Stimulated activated naive B cell treated with anti-CD40 and anti-IgM and Interleukin-4, amounts not matched to agents 10 μg/mL and 1 μg/mL and 100 μg/mL, for 72 hours (primary cell): Measurements from ENCODE around the gene TMEFF1.

Source experiments
- ATAC-seq, 2 donors: fragments of 150-1000 bp; cut with Tn5 transposase; replicated peaks; 2 replicates each; pipeline ENCODE4 v1.10.0; 2021; ENCODE audit warnings: moderate library complexity in 1 of 2
- DNase-seq: peaks from one replicate; pipeline ENCODE4 v3.0.0; 2021
- H3K27ac Mint-ChIP-seq: one replicate; pipeline ENCODE4 v1.8.0; 2022; ENCODE audit warnings: mild to moderate bottlenecking, mixed read lengths
- H3K27me3 Mint-ChIP-seq, 2 donors: one replicate each; pipeline ENCODE4 v1.8.0; 2022; ENCODE audit warnings: mixed read lengths in 2 of 2
- H3K36me3 Mint-ChIP-seq, 2 donors: one replicate each; pipeline ENCODE4 v1.8.0; 2022; ENCODE audit warnings: mixed read lengths in 2 of 2, mild to moderate bottlenecking in 1 of 2
- H3K4me1 Mint-ChIP-seq, 2 donors: one replicate each; pipeline ENCODE4 v1.8.0; 2022; ENCODE audit warnings: mixed read lengths in 2 of 2, mild to moderate bottlenecking in 1 of 2
- H3K4me3 Mint-ChIP-seq, 2 donors: one replicate each; pipeline ENCODE4 v1.8.0; 2022; ENCODE audit warnings: mild to moderate bottlenecking in 2 of 2, mixed read lengths in 2 of 2, moderate library complexity in 1 of 2
- H3K9me3 Mint-ChIP-seq, 2 donors: one replicate each; pipeline ENCODE4 v1.8.0; 2022; ENCODE audit warnings: mixed read lengths in 2 of 2, mild to moderate bottlenecking in 1 of 2

Gene TMEFF1

GRCh38 chr9:100602342-100602801, 129.4 kb downstream of the TMEFF1 start:
- DNase-seq (no peak), ATAC-seq (no peak)
- H3K4me3 Mint-ChIP-seq, result no peak overlapping the region
- H3K9me3 Mint-ChIP-seq, result peaks cover 0 to 1% of the 10 kb centered on the region in 2 donors
- H3K27ac Mint-ChIP-seq, result no peak overlapping the region
- peaks cover 10 to 13% of the 10 kb centered on the region in 2 donors for H3K27me3 Mint-ChIP-seq
- peaks cover 12 to 18% of the 10 kb centered on the region in 2 donors for H3K4me1 Mint-ChIP-seq
- no peaks in the 10 kb centered on the region for H3K36me3 Mint-ChIP-seq

GRCh38 chr9:100605405-100605804, 132.5 kb downstream of the TMEFF1 start:
- Mint-ChIP-seq H3K27ac (no peak overlapping the region), H3K27me3 (peaks cover 5 to 7% of the 10 kb centered on the region in 2 donors), H3K4me3 (no peak overlapping the region), H3K36me3 (no peaks in the 10 kb centered on the region), H3K9me3 (peaks cover 0 to 1% of the 10 kb centered on the region in 2 donors), H3K4me1 (peaks cover 0 to 2% of the 10 kb centered on the region in 2 donors)
- DNase-seq (no peak), ATAC-seq (no peak)

DNA sequence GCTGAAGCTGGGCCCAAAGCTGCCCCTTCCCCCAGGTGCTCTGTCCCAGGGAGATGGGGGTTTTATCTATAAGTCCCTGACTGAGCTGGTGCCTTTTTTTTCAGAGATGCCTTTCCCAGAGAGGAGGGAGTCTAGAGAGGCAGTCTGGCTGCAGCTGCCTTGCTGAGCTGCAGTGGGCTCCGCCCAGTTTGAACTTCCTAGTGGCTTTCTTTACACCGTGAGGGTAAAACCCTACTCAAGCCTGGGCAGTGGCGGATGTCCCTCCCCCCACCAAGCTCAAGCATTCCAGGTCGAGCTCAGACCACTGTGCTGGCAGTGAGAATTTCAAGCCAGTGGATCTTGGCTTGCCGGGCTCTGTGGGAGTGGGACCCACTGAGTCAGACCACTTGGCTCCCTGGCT, 146.2 kb downstream of the TMEFF1 start:
- DNase-seq, result no peak
- ATAC-seq, result no peak
- no peak overlapping the region for H3K27ac Mint-ChIP-seq
- no peaks in the 10 kb centered on the region for H3K4me1 Mint-ChIP-seq
- no peak overlapping the region for H3K4me3 Mint-ChIP-seq
- peaks cover 14 to 23% of the 10 kb centered on the region in 2 donors for H3K9me3 Mint-ChIP-seq
- H3K27me3 Mint-ChIP-seq, result peaks cover 18 to 21% of the 10 kb centered on the region in 2 donors
- peaks cover 0 to 3% of the 10 kb centered on the region in 2 donors for H3K36me3 Mint-ChIP-seq

DNA sequence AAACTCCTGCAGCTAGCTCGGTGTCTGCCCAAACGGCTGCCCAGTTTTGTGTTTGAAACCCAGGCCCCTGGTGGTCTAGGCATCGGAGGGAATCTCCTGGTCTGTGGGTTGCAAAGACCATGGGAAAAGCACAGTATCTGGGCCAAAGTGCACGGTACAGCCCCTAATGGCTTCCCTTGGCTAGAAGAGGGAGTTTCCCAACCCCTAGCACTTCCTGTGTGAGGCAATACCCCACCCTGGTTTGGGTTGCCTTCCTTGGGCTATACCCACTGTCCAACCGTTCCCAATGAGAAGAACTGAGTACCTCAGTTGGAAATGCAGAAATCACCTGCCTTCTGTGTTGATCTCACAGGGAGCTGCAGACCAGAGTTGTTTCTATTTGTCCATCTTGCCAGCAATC, 146.7 kb downstream of the TMEFF1 start:
- peaks cover 18 to 21% of the 10 kb centered on the region in 2 donors for H3K27me3 Mint-ChIP-seq
- H3K36me3 Mint-ChIP-seq, result peaks cover 0 to 3% of the 10 kb centered on the region in 2 donors
- H3K4me1 Mint-ChIP-seq, result no peaks in the 10 kb centered on the region
- DNase-seq (no peak), ATAC-seq (no peak)
- no peak overlapping the region for H3K4me3 Mint-ChIP-seq
- no peak overlapping the region for H3K27ac Mint-ChIP-seq
- H3K9me3 Mint-ChIP-seq, result peaks cover 14 to 23% of the 10 kb centered on the region in 2 donors

DNA sequence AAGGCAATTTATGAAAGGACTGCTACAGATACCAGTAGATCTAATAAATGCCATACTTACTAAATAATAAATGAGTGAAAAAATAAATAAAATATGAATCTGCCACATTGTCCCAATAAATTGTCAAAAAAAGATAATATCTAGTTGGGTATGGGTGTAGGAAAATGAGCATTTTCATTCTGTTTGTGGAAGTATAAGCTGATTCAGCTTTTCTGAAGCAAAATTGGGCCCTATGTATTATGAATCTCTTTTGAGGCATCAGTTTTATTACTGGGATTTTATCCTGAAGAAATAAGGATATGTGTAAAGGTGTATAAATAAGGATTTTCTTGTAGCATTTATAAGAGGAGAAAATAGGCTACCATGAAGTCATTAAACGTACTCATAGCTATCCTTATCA, 151.0 kb downstream of the TMEFF1 start:
- Mint-ChIP-seq H3K36me3 (peaks cover 0 to 4% of the 10 kb centered on the region in 2 donors), H3K9me3 (peaks cover 4 to 6% of the 10 kb centered on the region in 2 donors), H3K4me3 (no peak overlapping the region), H3K27me3 (no peaks in the 10 kb centered on the region), H3K4me1 (no peaks in the 10 kb centered on the region), H3K27ac (no peak overlapping the region)
- ATAC-seq, result no peak
- DNase-seq, result no peak

DNA sequence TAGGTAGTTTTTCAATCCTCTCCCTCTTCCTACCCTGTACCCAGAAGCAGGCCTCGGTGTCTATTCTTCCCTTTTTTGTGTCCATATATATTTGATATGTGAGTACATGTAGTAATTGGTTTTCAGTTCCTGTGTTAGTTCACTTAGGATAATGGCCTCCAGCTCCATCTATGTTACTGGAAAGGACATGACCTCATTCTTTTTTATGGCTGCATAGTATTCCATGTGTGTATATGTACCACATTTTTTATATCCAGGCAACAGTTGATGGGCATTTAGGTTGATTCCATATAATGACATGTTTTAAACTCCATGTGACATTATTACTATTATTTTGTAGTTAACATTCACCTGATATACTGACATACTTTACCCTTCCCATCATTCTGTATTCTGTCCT, 154.0 kb downstream of the TMEFF1 start:
- Mint-ChIP-seq H3K4me1 (no peaks in the 10 kb centered on the region), H3K9me3 (peaks cover 4 to 6% of the 10 kb centered on the region in 2 donors), H3K27me3 (no peaks in the 10 kb centered on the region), H3K36me3 (peaks cover 0 to 4% of the 10 kb centered on the region in 2 donors), H3K27ac (no peak overlapping the region), H3K4me3 (no peak overlapping the region)
- DNase-seq (no peak), ATAC-seq (no peak)
